SK-N-MC (cell line): ENCODE results near the gene ITGAD.

Source experiments
- DNase-seq: peaks from one replicate; pipeline ENCODE4 v3.0.0-alpha.2; 2011; ENCODE audit warnings: low read depth, low spot score
- H3K27ac ChIP-seq: fragments of 200-600 bp; sonication (generic); 2 replicates; pipeline ENCODE4 v1.5.1; 2016; ENCODE audit warnings: mixed run types
- H3K36me3 ChIP-seq: fragments of 200-600 bp; sonication (generic); 2 replicates; pipeline ENCODE4 v1.6.1; 2017; ENCODE audit warnings: antibody characterized with exemption, low read length, mixed read lengths; ENCODE audit not compliant: insufficient read depth
- H3K4me3 ChIP-seq: fragments of 200-600 bp; sonication (generic); 2 replicates; pipeline ENCODE4 v1.5.1; 2016
- H3K9ac ChIP-seq: fragments of 200-600 bp; sonication (generic); 2 replicates; pipeline ENCODE4 v1.8.0; 2017; ENCODE audit warnings: mixed run types, mixed read lengths; ENCODE audit not compliant: insufficient read length
- H3K9me3 ChIP-seq: fragments of 200-600 bp; sonication (generic); 2 replicates; pipeline ENCODE4 v1.6.1; 2017; ENCODE audit warnings: low read depth, mild to moderate bottlenecking, antibody characterized with exemption, low read length, moderate library complexity, mixed read lengths
- EZH2 ChIP-seq: fragments of 200-600 bp; sonication (generic); IDR thresholded peaks from one replicate; pipeline ENCODE4 v1.6.1; 2017; ENCODE audit warnings: antibody characterized with exemption
- FOXP2 ChIP-seq: optimal IDR thresholded peaks from 2 replicates; pipeline ENCODE3; 2011; ENCODE audit warnings: mild to moderate bottlenecking, moderate library complexity; ENCODE audit not compliant: insufficient read depth; ENCODE audit errors: extremely low read length, control extremely low read depth
- POLR2AphosphoS5 ChIP-seq: IDR thresholded peaks from 2 replicates; pipeline ENCODE4 v1.6.1; 2012; ENCODE audit warnings: mild to moderate bottlenecking, low read depth, low read length, borderline replicate concordance

Gene ITGAD

GRCh38 chr16:31354394-31355291 lies 38.5 kb upstream of the ITGAD start, which contains the start of gene ITGAX:
TSS of gene ITGAX (plus strand) at chr16:31355176. CDS start at chr16:31355255, 79 bp downstream.
- H3K9me3 ChIP-seq: no peaks in the 10 kb centered on the region
- no peak for TF ChIP-seq FOXP2
- no peak for TF ChIP-seq EZH2
- TF ChIP-seq POLR2AphosphoS5: no peak
- no peak within 1 kb of the TSS for H3K9ac ChIP-seq
- H3K36me3 ChIP-seq: no peaks in the 10 kb centered on the region
- DNase-seq: no peak
- no peak within 1 kb of the TSS for H3K27ac ChIP-seq
- H3K4me3 ChIP-seq: no peak within 1 kb of the TSS

GRCh38 chr16:31355431-31356100 lies 37.6 kb upstream of the ITGAD start:
- no peaks in the 10 kb centered on the region for H3K36me3 ChIP-seq
- H3K9ac ChIP-seq: no peak overlapping the region
- DNase-seq: no peak
- TF ChIP-seq FOXP2: no peak
- TF ChIP-seq POLR2AphosphoS5: no peak
- H3K4me3 ChIP-seq: no peak overlapping the region
- no peaks in the 10 kb centered on the region for H3K9me3 ChIP-seq
- no peak overlapping the region for H3K27ac ChIP-seq

- Histone ChIP-seq H3K9me3 (no peaks in the 10 kb centered on the region), H3K9ac (no peak overlapping the region), H3K36me3 (no peaks in the 10 kb centered on the region), H3K27ac (no peak overlapping the region), H3K4me3 (no peak overlapping the region)
- DNase-seq: no peak
- no peak for TF ChIP-seq FOXP2
- no peak for TF ChIP-seq EZH2
- no peak for TF ChIP-seq POLR2AphosphoS5
Observed at GRCh38 chr16:31356566-31357323, 36.4 kb upstream of the ITGAD start.

GRCh38 chr16:31357324-31358109 lies 35.6 kb upstream of the ITGAD start:
- no peak overlapping the region for H3K27ac ChIP-seq
- H3K4me3 ChIP-seq: no peak overlapping the region
- no peak for TF ChIP-seq EZH2
- TF ChIP-seq FOXP2: no peak
- no peak for TF ChIP-seq POLR2AphosphoS5
- no peak for DNase-seq
- H3K9ac ChIP-seq: no peak overlapping the region
- H3K9me3 ChIP-seq: no peaks in the 10 kb centered on the region
- no peaks in the 10 kb centered on the region for H3K36me3 ChIP-seq

GRCh38 chr16:31360251-31360650 lies 32.9 kb upstream of the ITGAD start:
- Histone ChIP-seq H3K4me3 (no peak overlapping the region), H3K36me3 (no peaks in the 10 kb centered on the region), H3K9me3 (no peaks in the 10 kb centered on the region), H3K27ac (no peak overlapping the region), H3K9ac (no peak overlapping the region)
- DNase-seq: no peak
- TF ChIP-seq POLR2AphosphoS5: no peak
- TF ChIP-seq FOXP2: no peak
- no peak for TF ChIP-seq EZH2

- Histone ChIP-seq H3K27ac (no peak overlapping the region), H3K4me3 (no peak overlapping the region), H3K36me3 (no peaks in the 10 kb centered on the region), H3K9ac (no peak overlapping the region), H3K9me3 (no peaks in the 10 kb centered on the region)
- TF ChIP-seq EZH2 (no peak), POLR2AphosphoS5 (no peak), FOXP2 (no peak)
- no peak for DNase-seq
Observed at GRCh38 chr16:31361201-31362110, 31.7 kb upstream of the ITGAD start.
